Kidney epithelial cell (primary cell): ENCODE measurements around the gene CTXND1. TPM values are rescaled to one million over a fixed set of nuclear protein-coding genes. Genes with fewer than 3 reads are reported as not detected.

Experiments
- DNase-seq: peaks from one replicate; pipeline ENCODE4 v3.0.0-alpha.2; 2010; ENCODE audit warnings: low read depth
- H3K27me3 ChIP-seq: 2 replicates; pipeline ENCODE4 v1.6.0; 2011; ENCODE audit warnings: low read length; ENCODE audit not compliant: control insufficient read depth, insufficient read depth
- H3K36me3 ChIP-seq: 2 replicates; pipeline ENCODE4 v1.5.1; 2011; ENCODE audit warnings: low read length; ENCODE audit not compliant: control insufficient read depth, insufficient read depth
- H3K4me3 ChIP-seq: 2 replicates; pipeline ENCODE4 v1.5.1; 2011; ENCODE audit warnings: low read depth, mild to moderate bottlenecking, control low read depth, low read length
- total RNA-seq: library from RNA; depleted of rRNA; stranded (reverse); fragments of >200 nt; gene quantifications from 2 replicates; pipeline ENCODE4 v1.2.3, GENCODE V29; 2015
- TF ChIP-seq, protein P1 (sequence below): IDR thresholded peaks from 2 replicates; pipeline ENCODE4 v1.5.1; 2011; ENCODE audit warnings: mild to moderate bottlenecking, moderate library complexity, low read length, control low read depth, inconsistent platforms; ENCODE audit not compliant: insufficient read depth, poor library complexity, severe bottlenecking

Gene CTXND1
- total RNA-seq, 1 donor from 2014 or later = not detected

DNA sequence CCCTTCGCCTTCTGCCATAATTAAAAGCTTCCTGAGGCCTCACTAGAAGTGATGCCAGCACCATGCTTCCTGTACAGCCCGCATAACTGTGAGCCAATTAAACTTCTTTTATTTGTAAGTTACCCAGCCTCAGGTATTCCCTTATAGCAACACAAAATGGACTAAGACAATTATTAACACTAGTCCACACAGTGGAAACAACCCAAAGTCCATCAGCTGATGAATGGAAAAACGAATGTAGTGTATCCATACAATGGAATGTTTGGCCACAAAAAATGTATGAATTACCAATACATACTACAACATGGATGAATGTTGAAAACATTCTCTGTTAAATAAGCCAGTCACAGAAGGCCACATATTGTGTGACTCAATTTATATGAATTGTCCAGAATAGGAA, 22.5 kb upstream of the CTXND1 start:
- no peaks in the 10 kb centered on the region for H3K36me3 ChIP-seq
- H3K27me3 ChIP-seq = no peaks in the 10 kb centered on the region
- TF ChIP-seq, protein P1, sequence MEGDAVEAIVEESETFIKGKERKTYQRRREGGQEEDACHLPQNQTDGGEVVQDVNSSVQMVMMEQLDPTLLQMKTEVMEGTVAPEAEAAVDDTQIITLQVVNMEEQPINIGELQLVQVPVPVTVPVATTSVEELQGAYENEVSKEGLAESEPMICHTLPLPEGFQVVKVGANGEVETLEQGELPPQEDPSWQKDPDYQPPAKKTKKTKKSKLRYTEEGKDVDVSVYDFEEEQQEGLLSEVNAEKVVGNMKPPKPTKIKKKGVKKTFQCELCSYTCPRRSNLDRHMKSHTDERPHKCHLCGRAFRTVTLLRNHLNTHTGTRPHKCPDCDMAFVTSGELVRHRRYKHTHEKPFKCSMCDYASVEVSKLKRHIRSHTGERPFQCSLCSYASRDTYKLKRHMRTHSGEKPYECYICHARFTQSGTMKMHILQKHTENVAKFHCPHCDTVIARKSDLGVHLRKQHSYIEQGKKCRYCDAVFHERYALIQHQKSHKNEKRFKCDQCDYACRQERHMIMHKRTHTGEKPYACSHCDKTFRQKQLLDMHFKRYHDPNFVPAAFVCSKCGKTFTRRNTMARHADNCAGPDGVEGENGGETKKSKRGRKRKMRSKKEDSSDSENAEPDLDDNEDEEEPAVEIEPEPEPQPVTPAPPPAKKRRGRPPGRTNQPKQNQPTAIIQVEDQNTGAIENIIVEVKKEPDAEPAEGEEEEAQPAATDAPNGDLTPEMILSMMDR = no peak
- no peak overlapping the region for H3K4me3 ChIP-seq
- no peak for DNase-seq

DNA sequence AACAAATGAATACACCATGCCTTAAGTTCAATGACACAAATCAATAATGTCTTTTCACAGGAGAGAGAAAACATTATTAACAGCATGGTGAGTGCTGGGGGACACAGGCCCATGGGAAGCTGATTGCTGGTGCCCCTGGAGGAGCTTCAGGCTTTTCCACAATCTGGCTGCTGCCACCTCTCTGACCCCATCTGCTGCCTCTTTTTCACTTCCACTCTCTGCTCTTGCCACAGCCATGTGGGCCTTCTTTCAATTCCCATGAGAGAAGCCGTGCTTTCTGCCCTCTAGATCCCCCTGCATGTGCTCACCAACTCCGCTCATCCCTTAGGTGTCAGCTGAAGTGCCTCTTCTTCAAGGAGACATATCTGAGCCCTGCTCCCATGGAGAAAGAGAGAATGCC, 21.0 kb upstream of the CTXND1 start:
- H3K36me3 ChIP-seq = no peaks in the 10 kb centered on the region
- H3K27me3 ChIP-seq = no peaks in the 10 kb centered on the region
- DNase-seq = no peak
- no peak overlapping the region for H3K4me3 ChIP-seq
- TF ChIP-seq, protein P1 = no peak

DNA sequence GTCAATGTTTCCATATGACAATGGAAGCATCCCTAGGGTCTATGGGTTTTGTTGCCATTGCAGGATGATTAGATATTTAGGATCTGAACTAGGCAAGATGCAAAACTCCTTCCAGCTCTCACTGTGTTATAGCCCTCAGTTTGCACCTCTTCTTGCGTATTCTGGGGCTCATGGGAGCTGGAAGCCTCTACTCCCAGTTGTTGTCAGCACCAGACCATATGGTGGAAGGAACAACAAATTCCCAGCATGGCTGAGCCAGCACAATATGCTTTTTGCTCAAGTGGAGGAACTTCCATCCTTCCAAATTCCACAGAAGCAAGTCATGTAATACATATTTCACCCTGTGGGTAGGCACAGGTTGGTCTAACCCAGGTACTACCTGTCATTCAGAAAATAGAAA, 18.5 kb upstream of the CTXND1 start:
- Histone ChIP-seq H3K27me3 (no peaks in the 10 kb centered on the region), H3K36me3 (no peaks in the 10 kb centered on the region), H3K4me3 (no peak overlapping the region)
- TF ChIP-seq, protein P1 = no peak
- no peak for DNase-seq

- no peak for DNase-seq
- H3K36me3 ChIP-seq = no peaks in the 10 kb centered on the region
- H3K27me3 ChIP-seq = peaks cover 2% of the 10 kb centered on the region
- no peak overlapping the region for H3K4me3 ChIP-seq
- TF ChIP-seq, protein P1 = no peak
These were observed 16.1 kb upstream of the CTXND1 start for GRCh38 chr15:80268101-80268500.

- peaks cover 2% of the 10 kb centered on the region for H3K27me3 ChIP-seq
- DNase-seq = no peak
- H3K36me3 ChIP-seq = no peaks in the 10 kb centered on the region
- TF ChIP-seq, protein P1 = no peak
- H3K4me3 ChIP-seq = no peak overlapping the region
These were observed 15.6 kb upstream of the CTXND1 start for GRCh38 chr15:80267658-80268057.

DNA sequence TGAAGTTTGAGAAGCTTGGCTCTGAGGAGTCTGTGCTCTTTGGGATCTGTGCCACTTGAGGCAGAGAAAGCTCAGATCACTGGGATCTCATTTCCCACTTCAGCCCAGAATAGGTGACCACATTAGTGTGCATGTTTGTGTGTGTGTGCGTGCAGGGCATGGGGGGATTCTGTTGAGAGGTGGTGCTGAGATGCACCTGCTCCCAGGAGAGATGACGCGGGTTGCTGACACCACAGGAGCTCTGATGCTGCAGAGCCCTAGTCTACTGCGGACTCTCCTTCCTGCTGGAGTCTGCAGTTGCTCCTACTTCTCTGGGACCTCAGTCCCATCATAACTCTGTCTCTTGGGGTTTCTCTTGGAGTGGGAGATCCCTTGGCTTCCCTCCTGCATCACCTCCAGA, 14.7 kb upstream of the CTXND1 start:
- H3K4me3 ChIP-seq = no peak overlapping the region
- no peak for DNase-seq
- TF ChIP-seq, protein P1 = no peak
- no peaks in the 10 kb centered on the region for H3K36me3 ChIP-seq
- peaks cover 2% of the 10 kb centered on the region for H3K27me3 ChIP-seq
